HepG2 (cell line): ENCODE results near the gene SRRM3. TPM values are rescaled to one million over a fixed set of nuclear protein-coding genes. Genes with fewer than 3 reads are reported as not detected.

Experiments used
- ETV5 ChIP-seq: IDR thresholded peaks from 2 replicates; pipeline ENCODE4 v1.6.1; 2018; ENCODE audit warnings: missing biosample characterization, missing genetic modification reagents, inconsistent platforms, borderline replicate concordance
- ETV6 ChIP-seq: sonication (generic); formaldehyde crosslinking; conservative IDR thresholded peaks from 2 replicates; pipeline ENCODE4 v1.4.0; 2020; ENCODE audit warnings: missing genetic modification reagents
- FIP1L1 ChIP-seq: fragments of 200-400 bp; formaldehyde crosslinking; IDR thresholded peaks from 2 replicates; pipeline ENCODE4 v1.6.1; 2018; ENCODE audit warnings: low read depth, mild to moderate bottlenecking, low read length, moderate library complexity, borderline replicate concordance; ENCODE audit not compliant: insufficient read depth
- LCORL ChIP-seq, 2 experiments: fragments of 450-650 bp in 1 of 2; sonication (generic) in 1 of 2; formaldehyde crosslinking in 1 of 2; IDR thresholded peaks; 2 replicates each; pipeline versions ENCODE4 v1.5.0 to v1.6.1; 2017 to 2020; ENCODE audit warnings: antibody characterized with exemption in 1 of 2, missing genetic modification reagents in 1 of 2
- SMAD3 ChIP-seq: sonication (generic); formaldehyde crosslinking; IDR thresholded peaks from 2 replicates; pipeline ENCODE4 v1.4.0; 2020; ENCODE audit warnings: missing genetic modification reagents
- TGIF2 ChIP-seq: IDR thresholded peaks from 2 replicates; pipeline ENCODE4 v1.6.1; 2016; ENCODE audit warnings: control low read depth, missing compliant biosample characterization
- ZNF33A ChIP-seq: sonication (generic); formaldehyde crosslinking; IDR thresholded peaks from 2 replicates; pipeline ENCODE4 v1.5.1; 2020; ENCODE audit warnings: missing genetic modification reagents, mild to moderate bottlenecking, moderate library complexity, borderline replicate concordance
- ZNF343 ChIP-seq: sonication (generic); formaldehyde crosslinking; IDR thresholded peaks from 2 replicates; pipeline ENCODE4 v1.4.0; 2020; ENCODE audit warnings: mild to moderate bottlenecking, missing genetic modification reagents
- ZNF501 ChIP-seq: sonication (generic); formaldehyde crosslinking; IDR thresholded peaks from 2 replicates; pipeline ENCODE4 v1.5.1; 2020; ENCODE audit warnings: mild to moderate bottlenecking, moderate library complexity, missing genetic modification reagents
- ZNF839 ChIP-seq: sonication (generic); formaldehyde crosslinking; IDR thresholded peaks from 2 replicates; pipeline ENCODE4 v1.4.0; 2020; ENCODE audit warnings: missing genetic modification reagents, mild to moderate bottlenecking, borderline replicate concordance
- polyA plus RNA-seq, 8 experiments: library from polyadenylated mRNA; depleted of rRNA in 3 of 8; stranded (reverse) in 7 of 8; unstranded in 1 of 8; fragments of >200 nt; fragmentation: Illumina TruSeq in 4 of 8; extraction: Trizol in 4 of 8; gene quantifications; 2 replicates each; pipeline versions ENCODE4 v1.2.1 to v1.2.3, GENCODE V29; 2011 to 2016; ENCODE audit warnings: low read depth in 4 of 8, missing spikeins in 1 of 8, mixed read lengths in 1 of 8; ENCODE audit not compliant: insufficient read depth in 1 of 8
- total RNA-seq, 5 experiments: library from RNA; depleted of rRNA; stranded (reverse); fragments of >200 nt; fragmentation: Illumina TruSeq; extraction: Trizol; gene quantifications; 2 replicates each; pipeline ENCODE4 v1.2.3, GENCODE V29; 2016; ENCODE audit warnings: low read depth in 1 of 5
- TF ChIP-seq, protein P1 (sequence below): sonication (generic); formaldehyde crosslinking; IDR thresholded peaks from 2 replicates; pipeline ENCODE4 v1.4.0; 2020; ENCODE audit warnings: mild to moderate bottlenecking, missing genetic modification reagents
- TF ChIP-seq, protein P2 (sequence below), 2 experiments: sonication (generic) in 1 of 2; formaldehyde crosslinking in 1 of 2; IDR thresholded peaks; 2 replicates each; pipeline versions ENCODE4 v1.4.0 to v1.6.1; 2018 to 2020; ENCODE audit warnings: missing genetic modification reagents in 2 of 2, borderline replicate concordance in 1 of 2, low read depth in 1 of 2, mild to moderate bottlenecking in 1 of 2, missing biosample characterization in 1 of 2
- TF ChIP-seq, protein P3 (sequence below): IDR thresholded peaks from 2 replicates; pipeline ENCODE4 v1.6.1; 2016
- TF ChIP-seq, protein P4 (sequence below): sonication (generic); formaldehyde crosslinking; IDR thresholded peaks from 2 replicates; pipeline ENCODE4 v1.5.1; 2020; ENCODE audit warnings: mild to moderate bottlenecking, missing genetic modification reagents, moderate library complexity

Gene SRRM3
- total and polyA plus RNA-seq, 2 of the 13 experiments (the other 11 are each of a cell fraction or from before 2014, with no cell fraction given): 0.13 to 0.54 TPM

DNA sequence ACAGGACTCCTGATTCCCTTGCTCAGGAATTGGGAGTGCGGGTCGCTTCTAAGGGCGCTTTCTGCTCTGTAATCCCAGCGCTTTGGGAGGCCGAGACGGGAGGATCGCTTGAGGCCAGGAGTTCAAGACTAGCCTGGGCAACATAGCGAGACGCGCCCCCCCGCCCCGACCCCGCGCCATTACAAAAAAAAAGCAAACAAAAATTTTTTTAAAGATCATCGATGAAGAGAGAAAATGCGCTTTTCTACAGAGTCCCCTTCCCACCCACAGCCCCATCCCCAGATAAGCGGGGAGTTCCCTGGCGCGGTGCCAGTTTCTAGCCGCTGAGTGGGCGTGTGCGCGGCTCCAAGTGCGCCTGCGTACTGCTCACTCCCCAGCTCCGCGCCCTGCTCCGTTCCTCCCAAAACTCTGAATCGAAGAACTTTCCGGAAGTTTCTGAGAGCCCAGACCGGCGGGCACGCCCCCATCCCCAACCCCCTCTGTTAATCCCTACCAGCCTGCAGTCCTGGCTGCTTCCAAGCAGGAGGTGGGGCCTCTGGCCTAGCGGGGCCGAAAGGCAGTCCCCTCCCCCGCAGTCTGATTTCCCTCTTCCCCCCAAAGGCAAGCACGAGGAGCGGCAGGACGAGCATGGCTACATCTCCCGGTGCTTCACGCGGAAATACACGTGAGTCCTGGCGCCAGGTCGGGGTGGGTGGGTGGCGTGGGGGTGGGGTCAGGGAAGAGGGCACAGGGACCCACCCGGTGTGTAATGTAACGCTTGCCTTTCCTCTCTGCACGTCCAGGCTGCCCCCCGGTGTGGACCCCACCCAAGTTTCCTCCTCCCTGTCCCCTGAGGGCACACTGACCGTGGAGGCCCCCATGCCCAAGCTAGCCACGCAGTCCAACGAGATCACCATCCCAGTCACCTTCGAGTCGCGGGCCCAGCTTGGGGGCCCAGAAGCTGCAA, 101.8 kb downstream of the SRRM3 start (continued):
- TF ChIP-seq ETV5 (CRISPR knock-in tag) (peak; percentile 73; the same call in 1 of the 2 replicates), ZNF33A (CRISPR knock-in tag) (0 out of 2 replicates have a peak, but pooled peaks have one; percentile 24), ZNF343 (CRISPR knock-in tag) (peak; percentile 55; the same call in 1 of the 2 replicates), FIP1L1 (0 out of 2 replicates have a peak, but pooled peaks have one; percentile 32), ETV6 (no peak), LCORL (IDR thresholded peaks at IDR 0.05) (peak; percentile 89), LCORL (CRISPR knock-in tag; IDR thresholded peaks at IDR 0.05) (peak; percentile 70; the same call in 1 of the 2 replicates), ZNF839 (no peak), SMAD3 (peak; percentile 42; the same call in 1 of the 2 replicates), ZNF501 (CRISPR knock-in tag) (no peak), TGIF2 (CRISPR knock-in tag) (0 out of 2 replicates have a peak, but pooled peaks have one; percentile 55)
- TF ChIP-seq, protein P1, sequence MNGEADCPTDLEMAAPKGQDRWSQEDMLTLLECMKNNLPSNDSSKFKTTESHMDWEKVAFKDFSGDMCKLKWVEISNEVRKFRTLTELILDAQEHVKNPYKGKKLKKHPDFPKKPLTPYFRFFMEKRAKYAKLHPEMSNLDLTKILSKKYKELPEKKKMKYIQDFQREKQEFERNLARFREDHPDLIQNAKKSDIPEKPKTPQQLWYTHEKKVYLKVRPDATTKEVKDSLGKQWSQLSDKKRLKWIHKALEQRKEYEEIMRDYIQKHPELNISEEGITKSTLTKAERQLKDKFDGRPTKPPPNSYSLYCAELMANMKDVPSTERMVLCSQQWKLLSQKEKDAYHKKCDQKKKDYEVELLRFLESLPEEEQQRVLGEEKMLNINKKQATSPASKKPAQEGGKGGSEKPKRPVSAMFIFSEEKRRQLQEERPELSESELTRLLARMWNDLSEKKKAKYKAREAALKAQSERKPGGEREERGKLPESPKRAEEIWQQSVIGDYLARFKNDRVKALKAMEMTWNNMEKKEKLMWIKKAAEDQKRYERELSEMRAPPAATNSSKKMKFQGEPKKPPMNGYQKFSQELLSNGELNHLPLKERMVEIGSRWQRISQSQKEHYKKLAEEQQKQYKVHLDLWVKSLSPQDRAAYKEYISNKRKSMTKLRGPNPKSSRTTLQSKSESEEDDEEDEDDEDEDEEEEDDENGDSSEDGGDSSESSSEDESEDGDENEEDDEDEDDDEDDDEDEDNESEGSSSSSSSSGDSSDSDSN: no peak
- TF ChIP-seq, protein P2, sequence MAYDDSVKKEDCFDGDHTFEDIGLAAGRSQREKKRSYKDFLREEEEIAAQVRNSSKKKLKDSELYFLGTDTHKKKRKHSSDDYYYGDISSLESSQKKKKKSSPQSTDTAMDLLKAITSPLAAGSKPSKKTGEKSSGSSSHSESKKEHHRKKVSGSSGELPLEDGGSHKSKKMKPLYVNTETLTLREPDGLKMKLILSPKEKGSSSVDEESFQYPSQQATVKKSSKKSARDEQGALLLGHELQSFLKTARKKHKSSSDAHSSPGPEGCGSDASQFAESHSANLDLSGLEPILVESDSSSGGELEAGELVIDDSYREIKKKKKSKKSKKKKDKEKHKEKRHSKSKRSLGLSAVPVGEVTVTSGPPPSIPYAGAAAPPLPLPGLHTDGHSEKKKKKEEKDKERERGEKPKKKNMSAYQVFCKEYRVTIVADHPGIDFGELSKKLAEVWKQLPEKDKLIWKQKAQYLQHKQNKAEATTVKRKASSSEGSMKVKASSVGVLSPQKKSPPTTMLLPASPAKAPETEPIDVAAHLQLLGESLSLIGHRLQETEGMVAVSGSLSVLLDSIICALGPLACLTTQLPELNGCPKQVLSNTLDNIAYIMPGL (CRISPR knock-in tag; IDR thresholded peaks at IDR 0.05; ENCODE audit: borderline replicate concordance in 1 of 2, low read depth in 1 of 2): no peak
- TF ChIP-seq, protein P3, sequence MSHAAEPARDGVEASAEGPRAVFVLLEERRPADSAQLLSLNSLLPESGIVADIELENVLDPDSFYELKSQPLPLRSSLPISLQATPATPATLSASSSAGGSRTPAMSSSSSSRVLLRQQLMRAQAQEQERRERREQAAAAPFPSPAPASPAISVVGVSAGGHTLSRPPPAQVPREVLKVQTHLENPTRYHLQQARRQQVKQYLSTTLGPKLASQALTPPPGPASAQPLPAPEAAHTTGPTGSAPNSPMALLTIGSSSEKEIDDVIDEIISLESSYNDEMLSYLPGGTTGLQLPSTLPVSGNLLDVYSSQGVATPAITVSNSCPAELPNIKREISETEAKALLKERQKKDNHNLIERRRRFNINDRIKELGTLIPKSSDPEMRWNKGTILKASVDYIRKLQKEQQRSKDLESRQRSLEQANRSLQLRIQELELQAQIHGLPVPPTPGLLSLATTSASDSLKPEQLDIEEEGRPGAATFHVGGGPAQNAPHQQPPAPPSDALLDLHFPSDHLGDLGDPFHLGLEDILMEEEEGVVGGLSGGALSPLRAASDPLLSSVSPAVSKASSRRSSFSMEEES: 0 out of 2 replicates have a peak, but pooled peaks have one; percentile 44
- TF ChIP-seq, protein P4, sequence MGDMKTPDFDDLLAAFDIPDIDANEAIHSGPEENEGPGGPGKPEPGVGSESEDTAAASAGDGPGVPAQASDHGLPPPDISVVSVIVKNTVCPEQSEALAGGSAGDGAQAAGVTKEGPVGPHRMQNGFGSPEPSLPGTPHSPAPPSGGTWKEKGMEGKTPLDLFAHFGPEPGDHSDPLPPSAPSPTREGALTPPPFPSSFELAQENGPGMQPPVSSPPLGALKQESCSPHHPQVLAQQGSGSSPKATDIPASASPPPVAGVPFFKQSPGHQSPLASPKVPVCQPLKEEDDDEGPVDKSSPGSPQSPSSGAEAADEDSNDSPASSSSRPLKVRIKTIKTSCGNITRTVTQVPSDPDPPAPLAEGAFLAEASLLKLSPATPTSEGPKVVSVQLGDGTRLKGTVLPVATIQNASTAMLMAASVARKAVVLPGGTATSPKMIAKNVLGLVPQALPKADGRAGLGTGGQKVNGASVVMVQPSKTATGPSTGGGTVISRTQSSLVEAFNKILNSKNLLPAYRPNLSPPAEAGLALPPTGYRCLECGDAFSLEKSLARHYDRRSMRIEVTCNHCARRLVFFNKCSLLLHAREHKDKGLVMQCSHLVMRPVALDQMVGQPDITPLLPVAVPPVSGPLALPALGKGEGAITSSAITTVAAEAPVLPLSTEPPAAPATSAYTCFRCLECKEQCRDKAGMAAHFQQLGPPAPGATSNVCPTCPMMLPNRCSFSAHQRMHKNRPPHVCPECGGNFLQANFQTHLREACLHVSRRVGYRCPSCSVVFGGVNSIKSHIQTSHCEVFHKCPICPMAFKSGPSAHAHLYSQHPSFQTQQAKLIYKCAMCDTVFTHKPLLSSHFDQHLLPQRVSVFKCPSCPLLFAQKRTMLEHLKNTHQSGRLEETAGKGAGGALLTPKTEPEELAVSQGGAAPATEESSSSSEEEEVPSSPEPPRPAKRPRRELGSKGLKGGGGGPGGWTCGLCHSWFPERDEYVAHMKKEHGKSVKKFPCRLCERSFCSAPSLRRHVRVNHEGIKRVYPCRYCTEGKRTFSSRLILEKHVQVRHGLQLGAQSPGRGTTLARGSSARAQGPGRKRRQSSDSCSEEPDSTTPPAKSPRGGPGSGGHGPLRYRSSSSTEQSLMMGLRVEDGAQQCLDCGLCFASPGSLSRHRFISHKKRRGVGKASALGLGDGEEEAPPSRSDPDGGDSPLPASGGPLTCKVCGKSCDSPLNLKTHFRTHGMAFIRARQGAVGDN (CRISPR knock-in tag): peak; percentile 84
